ENCODE results near the gene SGMS1.
"Not testable (repeated sequence)": the region's sequence is repeated elsewhere in the genome, so short reads cannot be mapped to it uniquely, and the experiment has no call there.

SGMS1 gene

DNA sequence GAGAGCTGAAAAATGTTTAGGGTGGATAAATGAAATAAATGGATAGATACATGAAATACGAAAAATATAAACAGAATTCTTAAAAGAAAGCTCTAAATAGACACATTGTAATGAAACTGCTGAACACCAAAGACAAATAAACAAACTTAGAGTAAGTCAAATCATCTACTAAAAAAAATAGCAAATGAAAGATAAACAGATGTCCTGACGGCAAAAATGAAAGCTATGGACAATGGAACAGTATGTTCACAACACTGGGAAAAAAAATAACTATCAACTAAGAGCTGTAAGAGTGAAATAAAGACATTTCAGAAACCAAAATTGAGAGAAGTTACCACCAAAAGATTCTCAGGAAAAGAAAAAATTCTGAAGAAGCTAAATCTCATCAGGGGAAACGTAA lies 106.1 kb downstream of the SGMS1 start:
- intact Hi-C loops (cut with DNase I) = no loop called here
- no peak for DNase-seq

- intact Hi-C loops (cut with DNase I) = no loop called here
- DNase-seq = no peak
Measured at GRCh38 chr10:50516171-50516570, 107.6 kb downstream of the SGMS1 start.

DNA sequence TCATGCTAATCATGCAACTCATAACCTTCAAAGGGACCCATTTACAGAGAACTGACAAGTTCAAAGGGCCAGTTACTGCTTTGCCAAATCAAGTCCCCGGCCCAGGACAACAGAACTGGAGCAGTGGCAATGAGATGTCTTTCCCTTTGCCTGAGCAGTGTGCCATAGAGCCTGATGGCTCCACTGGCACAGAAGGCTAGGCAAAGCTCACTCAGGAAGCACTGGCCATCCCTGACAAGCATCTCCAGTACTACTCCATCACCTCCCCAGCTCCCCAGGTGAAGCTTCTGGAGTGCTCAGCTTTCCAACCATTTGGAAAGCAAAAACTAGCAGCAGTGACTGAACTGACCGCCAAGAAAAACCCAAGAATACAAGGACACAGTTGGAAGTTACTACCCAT lies 108.3 kb downstream of the SGMS1 start:
- intact Hi-C loops (cut with DNase I) = no loop called here
- DNase-seq = peak in 1 of 10 donors; percentile 55

DNA sequence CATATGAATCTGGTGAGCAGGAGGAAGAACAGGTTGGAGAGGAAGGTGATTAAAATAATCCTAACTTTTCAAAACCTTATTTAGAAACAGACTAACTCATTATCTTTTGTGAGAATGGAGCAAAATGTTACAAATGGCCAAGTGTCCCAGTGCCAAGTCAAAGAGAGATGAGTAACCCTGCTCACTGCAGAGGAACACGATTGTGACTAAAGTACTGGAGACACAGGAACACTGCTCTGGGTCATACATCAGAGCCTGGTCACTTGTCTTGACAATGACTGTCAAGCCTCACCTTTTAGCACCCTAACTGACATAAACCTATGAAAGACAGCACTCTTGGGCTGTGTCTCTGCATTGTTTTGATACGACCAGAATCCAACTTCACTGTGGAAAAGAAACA lies 108.8 kb downstream of the SGMS1 start:
- DNase-seq = no peak
- intact Hi-C loops (cut with DNase I) = loop anchor here (5.0 kb wide), 1 partner anchor 107 kb away; the partner anchor contains the start of gene SGMS1

- no peak for DNase-seq
- intact Hi-C loops (cut with DNase I) = loop anchor here (5.0 kb wide), 1 partner anchor 108 kb away; the partner anchor contains the start of gene SGMS1
Measured at GRCh38 chr10:50513956-50514355, 109.8 kb downstream of the SGMS1 start.

DNA sequence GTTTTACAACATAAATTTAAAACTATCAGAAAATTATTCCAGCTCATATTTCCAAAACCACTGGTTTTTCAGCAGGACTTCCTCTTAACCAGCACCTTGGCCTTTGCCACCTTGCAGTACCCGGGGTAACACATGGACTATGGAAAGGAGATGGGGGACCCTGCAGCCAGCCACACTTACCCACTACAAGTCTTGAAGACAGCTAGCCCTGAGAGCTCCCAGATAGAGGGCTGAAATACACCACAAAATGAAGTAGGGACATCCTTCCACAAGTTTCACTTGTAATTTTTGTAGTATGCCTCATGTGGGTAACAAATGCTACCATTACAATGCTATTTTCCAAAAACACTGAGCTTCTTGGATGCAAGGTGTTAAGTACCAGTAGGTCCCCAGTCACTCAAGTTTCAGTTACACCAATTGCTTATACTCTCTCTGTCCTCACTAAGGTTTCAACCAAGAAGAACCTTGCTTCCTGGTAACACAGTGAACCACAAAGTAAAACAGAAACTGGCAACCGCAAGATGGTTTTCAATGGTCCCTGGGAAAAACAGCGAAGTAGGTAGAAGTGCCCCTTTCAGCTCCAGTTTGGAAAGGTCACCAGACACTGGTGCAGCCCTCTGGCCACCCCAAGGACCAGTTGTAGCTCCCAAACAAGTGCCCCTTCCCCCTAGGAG lies 110.9 kb downstream of the SGMS1 start:
- no peak for DNase-seq
- intact Hi-C loops (cut with DNase I) = loop anchor here (5.0 kb wide), 1 partner anchor 109 kb away; the partner anchor contains the start of gene SGMS1

DNA sequence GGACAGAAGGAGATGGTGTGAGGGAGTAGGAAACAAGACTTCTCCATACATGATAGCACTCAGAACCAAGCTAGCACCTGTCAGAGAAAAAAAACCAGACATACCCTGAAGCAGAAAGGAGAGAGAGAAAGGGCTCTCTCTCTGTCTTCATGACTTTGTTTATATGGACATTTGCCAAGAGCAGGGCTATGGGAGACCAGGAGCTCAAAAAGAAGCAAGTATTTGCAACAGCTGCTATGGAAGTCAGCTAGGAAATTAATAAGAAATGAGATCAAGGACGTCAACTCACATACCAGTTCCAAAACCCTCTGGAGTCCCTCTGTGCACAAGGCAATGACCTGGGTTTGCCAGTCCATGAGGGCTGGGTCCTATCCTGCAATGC lies 111.6 kb downstream of the SGMS1 start:
- intact Hi-C loops (cut with DNase I) = loop anchor here (5.0 kb wide), 1 partner anchor 110 kb away; the partner anchor contains the start of gene SGMS1
- no peak for DNase-seq

DNA sequence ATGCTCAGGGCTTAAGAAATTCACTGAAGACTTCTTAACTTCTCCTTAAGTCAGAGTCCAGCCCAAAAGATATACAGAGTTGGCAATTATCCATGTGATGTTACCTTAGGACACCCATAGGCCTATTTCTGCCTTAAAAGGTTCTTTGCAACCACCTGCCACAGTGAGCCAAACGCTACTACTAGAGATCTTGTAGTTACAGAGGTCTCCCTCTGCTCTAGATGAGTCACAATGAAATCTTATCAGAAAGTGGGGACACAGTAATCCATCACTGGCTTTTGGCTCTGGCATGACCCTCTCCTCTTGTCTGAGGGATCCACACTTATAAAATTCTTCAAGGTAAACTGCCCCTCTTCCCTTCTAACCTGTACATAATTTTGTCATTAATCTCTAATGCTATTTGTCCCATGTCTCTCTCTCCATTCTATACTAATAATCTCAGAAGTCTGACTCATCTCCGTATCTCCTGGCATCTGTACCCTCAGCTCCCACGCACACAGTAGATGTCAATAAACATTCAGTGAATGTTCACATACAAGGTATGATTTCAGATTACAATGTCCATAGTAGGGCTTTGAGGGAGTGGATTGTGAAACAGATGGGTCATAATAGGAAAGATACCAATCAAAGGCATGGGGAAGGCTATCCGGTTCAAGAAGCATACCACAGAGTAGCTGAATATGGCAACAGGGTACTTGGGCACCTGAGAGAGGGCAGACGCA lies 112.1 kb downstream of the SGMS1 start:
- intact Hi-C loops (cut with DNase I) = loop anchor here (5.0 kb wide), 1 partner anchor 111 kb away; the partner anchor contains the start of gene SGMS1
- DNase-seq = no peak

GRCh38 chr10:50510517-50511473 lies 113.0 kb downstream of the SGMS1 start:
- DNase-seq = no peak
- intact Hi-C loops (cut with DNase I) = loop anchor here (5.0 kb wide), 1 partner anchor 112 kb away; the partner anchor contains the start of gene SGMS1

GRCh38 chr10:50508315-50509051 lies 115.3 kb downstream of the SGMS1 start:
- intact Hi-C loops (cut with DNase I) = no loop called here
- DNase-seq = no peak

DNA sequence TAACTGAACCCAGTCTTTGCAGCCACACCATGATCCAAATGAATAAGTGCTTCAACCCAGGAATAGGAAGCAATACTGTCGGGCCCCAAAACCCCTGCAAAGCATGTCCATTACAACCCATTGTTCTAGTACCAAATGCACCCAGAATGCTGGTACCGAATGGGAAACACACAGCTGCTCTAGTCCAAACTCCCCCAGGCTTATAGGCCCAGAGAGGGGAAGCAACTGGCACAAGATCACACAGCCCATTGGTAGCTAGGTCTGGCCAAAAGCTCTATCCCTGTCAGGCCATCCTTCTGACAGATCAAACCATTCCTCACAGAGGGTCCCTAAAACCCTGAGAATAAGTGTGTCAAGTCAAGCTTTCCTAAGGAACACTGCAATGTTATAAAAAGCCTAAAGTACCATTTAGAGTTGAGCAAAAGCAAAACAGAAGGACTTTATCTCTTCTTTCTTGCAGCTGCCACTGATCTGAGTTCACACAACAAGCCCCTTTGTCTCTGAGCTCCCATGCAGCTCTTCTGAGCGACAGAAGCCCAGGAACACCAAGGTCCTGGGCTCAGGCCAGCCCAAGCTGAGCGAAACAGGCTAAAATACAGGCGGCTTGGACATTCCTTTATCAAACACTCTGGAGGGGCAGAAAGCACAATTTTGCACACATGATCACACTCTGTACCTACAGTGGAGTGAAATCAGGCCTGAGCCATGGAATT lies 116.7 kb downstream of the SGMS1 start:
- peak; percentile 51 to 96 (median 74) for DNase-seq
- intact Hi-C loops (cut with DNase I) = no loop called here

DNA sequence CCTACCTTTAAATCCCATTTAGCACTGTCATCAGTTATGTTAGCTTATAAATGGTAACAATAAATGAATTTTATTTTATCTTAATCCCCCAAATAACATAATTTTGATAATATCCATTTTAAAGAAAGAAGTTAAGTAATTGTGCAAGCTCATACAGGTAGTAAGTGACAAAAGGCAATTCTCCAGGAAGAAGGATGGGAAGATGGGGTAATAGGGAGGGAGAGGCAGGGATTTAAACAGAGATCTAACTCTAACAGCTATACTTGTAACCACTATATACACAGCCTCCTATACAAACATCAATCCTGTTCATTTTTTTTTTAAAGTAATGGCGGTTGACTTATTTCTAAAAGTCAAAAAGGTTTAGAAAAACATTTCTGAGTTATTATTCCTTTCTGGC lies 119.4 kb downstream of the SGMS1 start:
- intact Hi-C loops (cut with DNase I) = loop anchor here (5.0 kb wide), 1 partner anchor 48 kb away; no protein-coding TSS in a partner anchor
- DNase-seq = no peak

GRCh38 chr10:50503661-50504320 lies 120.0 kb downstream of the SGMS1 start:
- intact Hi-C loops (cut with DNase I) = loop anchor here (5.0 kb wide), 1 partner anchor 49 kb away; no protein-coding TSS in a partner anchor
- DNase-seq = no peak

DNA sequence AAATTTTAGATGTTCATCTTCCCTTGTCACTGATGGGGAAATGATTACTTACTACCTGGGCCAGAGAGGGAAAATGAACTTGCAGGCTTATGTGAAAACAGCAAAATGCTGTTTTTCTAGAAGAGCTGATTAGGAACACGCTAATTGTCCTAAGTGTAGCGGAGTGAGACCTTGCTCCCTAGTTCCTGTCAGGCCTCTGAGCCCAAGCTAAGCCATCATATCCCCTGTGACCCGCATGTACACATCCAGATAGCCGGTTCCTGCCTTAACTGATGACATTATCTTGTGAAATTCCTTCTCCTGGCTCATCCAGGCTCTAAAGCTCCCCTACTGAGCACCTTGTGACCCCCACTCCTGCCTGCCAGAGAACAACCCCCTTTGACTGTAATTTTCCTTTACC lies 120.6 kb downstream of the SGMS1 start:
- intact Hi-C loops (cut with DNase I) = loop anchor here (5.0 kb wide), 1 partner anchor 49 kb away; no protein-coding TSS in a partner anchor
- not testable (repeated sequence) for DNase-seq

GRCh38 chr10:50501924-50502452 lies 121.8 kb downstream of the SGMS1 start:
- DNase-seq = no peak
- intact Hi-C loops (cut with DNase I) = loop anchor here (5.0 kb wide), 1 partner anchor 50 kb away; no protein-coding TSS in a partner anchor

DNA sequence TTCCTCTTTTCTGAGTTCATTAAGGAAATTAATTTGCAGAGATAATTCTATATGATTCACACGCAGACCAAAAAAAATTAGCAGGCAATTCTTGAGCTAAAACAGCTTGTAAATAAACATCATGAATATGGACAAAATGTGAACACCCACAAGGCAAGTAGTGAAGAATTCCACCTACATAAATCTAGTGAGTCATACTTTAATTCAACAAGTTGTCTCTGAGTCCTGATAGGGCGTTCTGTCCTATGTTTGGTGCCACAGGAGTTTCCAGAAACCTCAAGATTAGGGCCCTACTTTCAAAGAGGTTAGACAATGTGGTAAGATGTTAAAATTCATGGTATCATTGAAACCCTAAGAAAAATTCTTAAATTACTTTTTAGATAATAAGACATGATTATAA lies 122.3 kb downstream of the SGMS1 start:
- intact Hi-C loops (cut with DNase I) = loop anchor here (5.0 kb wide), 1 partner anchor 51 kb away; no protein-coding TSS in a partner anchor
- no peak for DNase-seq

- intact Hi-C loops (cut with DNase I) = no loop called here
Measured at GRCh38 chr10:50498465-50498864, 125.3 kb downstream of the SGMS1 start.

DNA sequence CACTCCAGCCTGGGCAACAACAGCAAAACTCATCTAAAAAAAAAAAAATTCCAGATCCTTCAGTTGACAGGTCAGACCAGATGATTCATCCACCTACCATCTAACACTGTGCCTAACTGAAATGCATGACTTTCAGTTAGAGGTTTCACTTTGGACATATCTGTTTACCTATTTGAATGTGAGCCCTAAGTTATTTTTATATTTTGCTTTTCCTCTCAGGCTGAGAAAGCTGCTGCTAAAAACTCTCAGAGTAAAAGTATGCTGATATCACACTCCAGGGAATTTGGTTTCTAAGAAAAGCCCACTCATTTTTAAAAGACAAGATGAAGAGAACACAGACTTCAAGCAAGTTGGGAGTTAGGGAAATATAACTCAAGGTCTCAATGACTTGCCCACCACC lies 126.0 kb downstream of the SGMS1 start:
- DNase-seq = no peak
- intact Hi-C loops (cut with DNase I) = no loop called here

More at GRCh38 chr10:50498465-50498864, 125.3 kb downstream of the SGMS1 start:
- DNase-seq = no peak
